Right cardiac atrium (tissue), 5 donors: ENCODE results near the gene RAB3C. TPM values are rescaled to one million over a fixed set of nuclear protein-coding genes. Genes with fewer than 3 reads are reported as not detected.

Source experiments
- ATAC-seq, 2 donors: fragments of 200-7000 bp; cut with Tn5 transposase; one replicate each; pipeline versions ENCODE4 v1.8.0 to v1.9.1; 2020; ENCODE audit warnings: moderate library complexity in 2 of 2, mild to moderate bottlenecking in 1 of 2
- DNase-seq, 3 donors: peaks; one replicate each; pipeline ENCODE4 v3.0.0-alpha.2; 2020
- H3K27ac ChIP-seq: one replicate; pipeline ENCODE4 v1.5.1; 2013; ENCODE audit warnings: mild to moderate bottlenecking, low read length, control low read depth, moderate library complexity
- H3K27me3 ChIP-seq: one replicate; pipeline ENCODE4 v1.6.1; 2013; ENCODE audit not compliant: control insufficient read depth, insufficient read depth
- H3K4me1 ChIP-seq: one replicate; pipeline ENCODE4 v1.6.1; 2013; ENCODE audit warnings: low read length; ENCODE audit not compliant: control insufficient read depth, insufficient read depth
- H3K4me3 ChIP-seq: one replicate; pipeline ENCODE4 v1.5.1; 2013; ENCODE audit warnings: low read length, control low read depth
- H3K9me3 ChIP-seq: one replicate; pipeline ENCODE4 v1.6.1; 2013; ENCODE audit warnings: low read length; ENCODE audit not compliant: control insufficient read depth
- WGBS: extraction: QIAGEN DNeasy Blood & Tissue Kit; methylation state at CpG from one replicate; pipeline ENCODE4 v1.1.7; 2013; 5-methylcytosine and 5-hydroxymethylcytosine counted together
- intact Hi-C, 4 donors: fragments of 100-400 bp; cut with DNase I; formaldehyde crosslinking; loops; one replicate each; pipeline versions ENCODE4 v1.11.0 to v1.14.0; 2022 to 2023
- polyA plus RNA-seq: library from polyadenylated mRNA; stranded (reverse); fragments of 200-250 nt; gene quantifications from one replicate; pipeline ENCODE4 v1.2.3, GENCODE V29; 2013
- total RNA-seq, 4 donors: library from RNA; stranded (reverse); fragmentation: NEBNext Ultra II Directional; extraction: Animal tissue kit (Norgen Biotek cat#: 25700); gene quantifications; one replicate each; pipeline ENCODE4 v1.2.1, GENCODE V29; 2021
- donor health status: healthy with polysubstance abuse.
- donor health status: DM: no; HTN: yes; CAD: no.
- donor health status: DM: no; HTN: no; CAD: no.
- donor health status: DM: no; HTN: yes; CAD: no; lungs with severe emphysema.
- donor health status: DM: yes; HTN: yes; CAD: no.

RAB3C gene
- total and polyA plus RNA-seq, 5 donors = 0.34 to 1.3 (median 0.53) TPM

DNA sequence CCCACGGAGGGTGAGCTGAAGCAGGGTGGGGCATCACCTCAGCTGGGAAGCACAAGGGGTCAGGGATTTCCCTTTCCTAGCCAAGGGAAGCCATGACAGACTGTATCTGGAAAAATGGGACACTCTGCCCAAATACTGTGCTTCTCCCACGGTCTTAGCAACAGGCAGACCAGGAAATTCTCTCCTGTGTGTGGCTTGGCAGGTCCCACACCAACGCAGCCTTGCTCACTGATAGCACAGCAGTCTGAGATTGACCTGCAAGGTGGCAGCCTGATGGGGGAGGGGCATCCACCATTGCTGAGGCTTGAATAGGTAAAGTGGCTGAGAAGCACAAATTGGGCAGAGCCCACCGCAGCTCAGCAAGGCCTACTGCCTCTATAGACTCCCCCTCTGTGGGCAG, 23.2 kb downstream of the RAB3C start:
- no peak for DNase-seq
- Histone ChIP-seq H3K4me3 (no peak overlapping the region), H3K9me3 (no peaks in the 10 kb centered on the region), H3K27me3 (no peaks in the 10 kb centered on the region), H3K27ac (no peak overlapping the region), H3K4me1 (no peaks in the 10 kb centered on the region)
- WGBS = 78% methylated on average over 4 of the region's 4 CpGs
- ATAC-seq = no peak
- intact Hi-C loops = no loop called here

- ATAC-seq = peak in 1 of 2 donors; percentile 18
Observed at GRCh38 chr5:58615972-58616371, 33.1 kb downstream of the RAB3C start.

GRCh38 chr5:58617241-58617640, 34.4 kb downstream of the RAB3C start:
- WGBS = 67% methylated on average over 1 of the region's 1 CpG
- DNase-seq = no peak
- Histone ChIP-seq H3K4me3 (no peak overlapping the region), H3K4me1 (no peaks in the 10 kb centered on the region), H3K27ac (no peak overlapping the region), H3K9me3 (no peaks in the 10 kb centered on the region), H3K27me3 (no peaks in the 10 kb centered on the region)
- intact Hi-C loops = no loop called here
- no peak for ATAC-seq

More at GRCh38 chr5:58615972-58616371, 33.1 kb downstream of the RAB3C start:
- H3K27ac ChIP-seq = no peak overlapping the region
- H3K4me1 ChIP-seq = no peaks in the 10 kb centered on the region
- no peaks in the 10 kb centered on the region for H3K27me3 ChIP-seq
- no peak for DNase-seq
- H3K4me3 ChIP-seq = no peak overlapping the region
- intact Hi-C loops = no loop called here
- H3K9me3 ChIP-seq = no peaks in the 10 kb centered on the region

- Histone ChIP-seq H3K4me1 (no peaks in the 10 kb centered on the region), H3K9me3 (no peaks in the 10 kb centered on the region), H3K27me3 (no peaks in the 10 kb centered on the region), H3K27ac (no peak overlapping the region), H3K4me3 (no peak overlapping the region)
- DNase-seq = no peak
- WGBS = 88% methylated on average over 1 of the region's 1 CpG
- intact Hi-C loops = no loop called here
- ATAC-seq = no peak
Observed at GRCh38 chr5:58620336-58620735, 37.5 kb downstream of the RAB3C start.

GRCh38 chr5:58622936-58623871, 40.3 kb downstream of the RAB3C start:
- no peaks in the 10 kb centered on the region for H3K27me3 ChIP-seq
- H3K4me1 ChIP-seq = no peaks in the 10 kb centered on the region
- H3K27ac ChIP-seq = no peak overlapping the region
- intact Hi-C loops = no loop called here
- 48% methylated on average over 3 of the region's 3 CpGs for WGBS
- H3K4me3 ChIP-seq = no peak overlapping the region
- H3K9me3 ChIP-seq = no peaks in the 10 kb centered on the region
- ATAC-seq (no peak), DNase-seq (no peak)

DNA sequence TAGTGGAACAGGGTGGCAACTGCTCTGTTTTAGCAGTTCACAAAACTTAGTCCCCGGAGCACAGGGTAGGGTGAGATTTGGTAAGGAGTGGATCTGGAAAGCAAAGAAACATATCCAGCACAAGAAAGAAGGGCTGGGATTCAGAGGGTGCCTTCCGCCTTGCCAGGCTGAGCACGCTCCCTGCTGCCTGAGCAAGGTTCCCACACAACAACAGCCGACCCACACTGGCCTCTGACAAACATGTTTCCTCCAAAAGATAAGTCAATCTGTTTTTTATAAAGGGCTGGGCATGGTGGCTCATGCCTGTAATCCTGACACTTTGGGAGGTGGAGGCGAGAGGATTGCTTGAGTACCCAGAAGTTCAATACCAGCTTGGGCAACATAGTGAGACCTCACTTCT, 45.8 kb downstream of the RAB3C start:
- WGBS = 69% methylated on average over 5 of the region's 5 CpGs
- H3K27me3 ChIP-seq = no peaks in the 10 kb centered on the region
- ATAC-seq (no peak), DNase-seq (no peak)
- peaks cover 6% of the 10 kb centered on the region for H3K4me1 ChIP-seq
- intact Hi-C loops = no loop called here
- H3K9me3 ChIP-seq = no peaks in the 10 kb centered on the region
- no peak overlapping the region for H3K4me3 ChIP-seq
- H3K27ac ChIP-seq = no peak overlapping the region

DNA sequence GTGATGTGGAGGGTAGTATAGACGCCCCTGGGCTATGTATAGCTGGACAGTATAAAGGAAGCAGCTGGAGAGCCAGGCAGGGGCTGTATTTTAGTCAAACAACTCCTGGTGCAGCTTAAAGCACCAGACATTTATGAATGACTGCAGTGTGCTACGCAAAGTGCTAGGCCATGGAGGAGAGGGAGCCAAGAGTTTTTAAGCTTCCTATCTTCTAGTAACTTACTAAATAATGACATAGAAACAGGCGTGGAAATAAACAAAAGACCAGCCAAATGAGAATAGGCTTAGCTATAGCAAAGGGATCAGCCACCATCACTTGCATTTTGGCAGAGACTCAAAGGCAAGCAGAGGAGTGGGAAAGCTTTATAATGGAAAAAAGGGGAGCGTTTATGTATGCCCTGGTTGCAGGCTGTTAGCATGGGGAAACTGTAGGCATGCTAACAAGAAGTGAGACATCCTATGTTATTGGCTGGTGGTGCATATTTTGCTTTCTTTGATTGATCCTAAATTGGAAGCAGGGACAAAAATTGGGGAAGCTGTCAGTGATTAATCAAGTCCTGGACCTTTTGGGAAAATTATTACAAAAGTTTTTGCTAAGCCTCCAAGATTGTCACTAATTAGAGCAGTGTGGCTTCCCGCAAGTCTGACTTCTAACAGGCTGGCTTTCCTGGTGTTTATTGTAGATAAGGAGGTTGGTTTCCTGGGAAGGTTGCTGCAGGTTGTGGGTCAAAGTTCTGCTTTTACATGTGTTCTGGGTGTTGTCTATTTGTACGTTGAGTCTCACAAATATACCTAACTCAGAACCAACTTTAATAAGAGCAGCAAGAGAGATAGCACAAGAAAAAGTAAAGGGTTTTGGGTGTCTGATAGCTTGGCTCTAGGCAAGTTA, 46.6 kb downstream of the RAB3C start:
- WGBS = 24% methylated on average over 6 of the region's 6 CpGs
- Histone ChIP-seq H3K27ac (no peak overlapping the region), H3K4me3 (no peak overlapping the region), H3K4me1 (peaks cover 6% of the 10 kb centered on the region), H3K9me3 (no peaks in the 10 kb centered on the region), H3K27me3 (no peaks in the 10 kb centered on the region)
- no peak for DNase-seq
- intact Hi-C loops = no loop called here
- ATAC-seq = peak; percentile 57 to 76

- DNase-seq (no peak), ATAC-seq (no peak)
- Histone ChIP-seq H3K4me3 (no peak overlapping the region), H3K27ac (no peak overlapping the region), H3K9me3 (no peaks in the 10 kb centered on the region), H3K4me1 (peaks cover 6% of the 10 kb centered on the region), H3K27me3 (no peaks in the 10 kb centered on the region)
- intact Hi-C loops = no loop called here
- WGBS = 95% methylated on average over 1 of the region's 1 CpG
Observed at GRCh38 chr5:58631895-58632294, 49.0 kb downstream of the RAB3C start.

GRCh38 chr5:58635416-58635815, 52.5 kb downstream of the RAB3C start:
- intact Hi-C loops = no loop called here
- H3K4me1 ChIP-seq = no peaks in the 10 kb centered on the region
- ATAC-seq (no peak), DNase-seq (no peak)
- no peak overlapping the region for H3K27ac ChIP-seq
- 70% methylated on average over 2 of the region's 2 CpGs for WGBS
- H3K9me3 ChIP-seq = no peaks in the 10 kb centered on the region
- no peak overlapping the region for H3K4me3 ChIP-seq
- no peaks in the 10 kb centered on the region for H3K27me3 ChIP-seq

- Histone ChIP-seq H3K27me3 (no peaks in the 10 kb centered on the region), H3K4me3 (no peak overlapping the region), H3K27ac (no peak overlapping the region), H3K9me3 (no peaks in the 10 kb centered on the region), H3K4me1 (no peaks in the 10 kb centered on the region)
- ATAC-seq (no peak), DNase-seq (no peak)
- WGBS = 51% methylated on average over 3 of the region's 3 CpGs
- intact Hi-C loops = no loop called here
Observed at GRCh38 chr5:58640011-58640410, 57.1 kb downstream of the RAB3C start.

GRCh38 chr5:58641533-58641932, 58.7 kb downstream of the RAB3C start:
- ATAC-seq (no peak), DNase-seq (no peak)
- intact Hi-C loops = no loop called here
- H3K9me3 ChIP-seq = no peaks in the 10 kb centered on the region
- 92% methylated on average over 1 of the region's 1 CpG for WGBS
- H3K27me3 ChIP-seq = no peaks in the 10 kb centered on the region
- no peak overlapping the region for H3K27ac ChIP-seq
- no peak overlapping the region for H3K4me3 ChIP-seq
- no peaks in the 10 kb centered on the region for H3K4me1 ChIP-seq
